Activated CD8-positive, alpha-beta memory T cell treated with anti-CD3 and anti-CD28 coated beads for 4 hours (primary cell): ENCODE results near the gene HDGFL3.
A peak's percentile ranks its signal among the peaks of the same experiment; 100 is the strongest.
"Not testable (repeated sequence)": the region's sequence is repeated elsewhere in the genome, so short reads cannot be mapped to it uniquely, and the experiment has no call there.

Experiments
- DNase-seq, 2 donors: peaks; one replicate each; pipeline ENCODE4 v3.0.0-alpha.2; 2020; ENCODE audit warnings: low read depth in 2 of 2

The HDGFL3 gene

GRCh38 chr15:83207660-83208366 is at the start of gene HDGFL3:
TSS of gene HDGFL3 (minus strand) at chr15:83207823. CDS start at chr15:83207414, 409 bp downstream.
- DNase-seq: peak in 1 of 2 donors; percentile 11

DNA sequence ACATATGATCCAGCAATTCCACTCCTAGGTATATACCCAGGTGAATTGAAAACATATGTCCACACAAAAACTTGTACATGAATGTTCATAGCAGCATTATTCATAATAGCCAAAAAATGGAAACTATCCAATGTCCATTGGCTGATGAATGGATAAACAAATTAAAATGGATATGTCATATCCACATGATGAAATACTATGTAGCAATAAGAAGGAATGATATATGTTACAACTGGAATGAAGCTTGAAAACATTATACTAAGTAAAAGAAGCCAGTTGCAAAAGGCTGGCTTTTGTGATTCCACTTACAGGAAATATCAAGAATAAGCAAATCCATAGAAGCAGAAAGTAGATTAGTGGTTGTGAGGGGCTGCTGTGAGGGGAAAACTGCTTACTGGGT is 43.2 kb upstream of the HDGFL3 start:
- no peak for DNase-seq

DNA sequence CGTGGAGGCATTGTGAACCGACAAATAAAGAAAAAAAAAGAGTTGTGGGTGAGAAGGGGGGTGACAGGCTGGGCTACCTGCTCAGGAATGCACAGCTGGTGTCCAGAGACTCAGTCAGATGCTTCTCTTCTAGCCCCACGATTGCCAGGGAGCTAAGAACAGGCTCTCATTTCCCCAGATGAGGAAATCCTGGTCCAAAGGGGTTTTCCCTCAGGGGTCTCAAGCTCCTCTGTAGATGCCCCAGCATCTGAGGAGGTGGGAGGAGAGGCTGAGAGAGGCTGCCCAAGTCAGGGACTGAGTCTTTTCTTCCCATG is 41.4 kb upstream of the HDGFL3 start:
- DNase-seq: no peak

DNA sequence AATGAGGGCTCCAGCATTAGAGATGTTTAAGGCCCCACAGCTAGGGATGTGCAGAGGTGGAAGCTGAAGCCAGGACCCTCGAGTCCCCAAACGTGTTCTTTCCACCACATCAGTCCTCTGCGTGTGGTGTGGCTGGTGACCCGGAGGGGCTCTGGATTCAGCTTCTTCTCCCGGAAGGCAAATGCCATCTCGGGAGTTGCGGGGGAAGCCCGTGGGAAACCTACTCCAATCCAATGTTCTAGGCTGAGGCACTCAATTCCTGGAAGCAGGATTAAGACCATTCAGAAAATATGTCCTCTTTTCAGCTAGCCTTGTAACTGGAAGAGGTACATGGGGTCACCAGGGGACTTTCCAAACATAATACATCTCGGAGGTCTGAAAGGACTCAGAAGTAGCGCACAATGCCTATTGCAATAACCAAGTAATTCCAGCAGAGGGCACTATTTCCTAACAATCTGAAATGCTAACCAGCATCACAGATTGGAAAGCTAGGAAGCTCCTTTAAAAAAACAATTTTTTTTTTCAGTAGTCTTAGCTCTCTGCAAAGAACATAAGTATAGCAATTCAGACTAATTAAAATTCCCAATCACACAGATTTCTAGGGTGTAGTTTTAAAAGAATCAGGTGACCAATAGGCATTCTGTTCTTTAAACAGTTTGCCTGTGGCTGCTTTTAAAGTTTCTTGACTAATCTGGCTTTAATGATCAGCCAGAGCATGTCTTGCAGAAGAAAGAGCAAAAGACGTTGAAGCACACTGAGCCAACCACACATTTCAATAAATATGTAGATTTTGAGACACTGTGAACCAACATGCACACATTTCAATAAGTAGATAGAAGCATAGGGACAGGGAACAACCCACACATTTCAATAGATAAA is 40.8 kb upstream of the HDGFL3 start:
- no peak for DNase-seq

GRCh38 chr15:83243634-83244033 is 36.0 kb upstream of the HDGFL3 start:
- DNase-seq: no peak

DNA sequence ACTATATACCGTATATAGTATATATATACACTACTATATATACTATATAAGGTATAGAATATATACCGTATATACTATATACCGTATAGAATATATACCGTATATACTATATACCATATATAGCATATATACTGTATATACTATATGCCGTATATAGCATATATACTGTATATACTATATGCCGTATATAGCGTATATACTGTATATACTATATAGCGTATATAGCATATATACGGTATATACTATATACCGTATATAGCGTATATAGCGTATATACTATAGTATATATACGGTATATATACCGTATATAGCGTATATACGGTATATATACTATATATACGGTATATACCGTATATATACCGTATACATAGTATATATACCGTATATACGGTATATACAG is 22.6 kb upstream of the HDGFL3 start:
- no peak for DNase-seq

- no peak for DNase-seq
These were observed 17.8 kb upstream of the HDGFL3 start for GRCh38 chr15:83225449-83225848.

DNA sequence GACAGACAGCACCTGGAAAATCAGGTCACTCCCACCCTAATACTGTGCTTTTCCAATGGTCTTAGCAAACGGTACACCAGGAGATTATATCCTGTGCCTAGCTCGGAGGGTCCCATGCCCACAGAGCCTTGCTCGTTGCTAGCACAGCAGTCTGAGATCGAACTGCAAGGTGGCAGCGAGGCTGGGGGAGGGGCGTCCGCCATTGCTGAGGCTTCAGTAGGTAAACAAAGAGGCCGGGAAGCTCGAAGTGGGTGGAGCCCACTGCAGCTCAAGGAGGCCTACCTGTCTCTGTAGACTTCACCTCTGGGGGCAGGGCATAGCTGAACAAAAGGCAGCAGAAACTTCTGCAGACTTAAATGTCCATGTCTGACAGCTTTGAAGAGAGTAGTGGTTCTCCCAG is 14.2 kb upstream of the HDGFL3 start:
- DNase-seq: not testable (repeated sequence)

GRCh38 chr15:83219026-83219425 is 11.4 kb upstream of the HDGFL3 start:
- DNase-seq: no peak

DNA sequence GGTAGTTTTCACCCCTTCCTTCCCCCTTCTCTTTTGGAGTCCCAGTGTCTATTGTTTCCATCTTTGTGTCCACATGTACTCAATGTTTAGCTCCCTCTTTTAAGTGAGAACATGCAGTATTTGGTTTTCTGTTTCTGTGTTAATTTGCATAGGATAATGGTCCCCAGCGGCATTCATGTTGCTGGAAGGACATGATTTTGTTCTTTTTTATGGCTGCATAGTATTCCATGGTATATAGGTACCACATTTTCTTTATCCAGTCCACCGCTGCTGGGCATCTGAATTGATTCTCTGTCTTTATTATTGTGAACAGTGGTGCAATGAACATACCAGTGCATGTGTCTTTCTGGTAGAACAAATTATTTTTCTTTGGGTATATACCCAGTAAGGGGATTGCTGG is 7.7 kb upstream of the HDGFL3 start:
- no peak for DNase-seq

GRCh38 chr15:83210619-83211018 is 3.0 kb upstream of the HDGFL3 start:
- no peak for DNase-seq

DNA sequence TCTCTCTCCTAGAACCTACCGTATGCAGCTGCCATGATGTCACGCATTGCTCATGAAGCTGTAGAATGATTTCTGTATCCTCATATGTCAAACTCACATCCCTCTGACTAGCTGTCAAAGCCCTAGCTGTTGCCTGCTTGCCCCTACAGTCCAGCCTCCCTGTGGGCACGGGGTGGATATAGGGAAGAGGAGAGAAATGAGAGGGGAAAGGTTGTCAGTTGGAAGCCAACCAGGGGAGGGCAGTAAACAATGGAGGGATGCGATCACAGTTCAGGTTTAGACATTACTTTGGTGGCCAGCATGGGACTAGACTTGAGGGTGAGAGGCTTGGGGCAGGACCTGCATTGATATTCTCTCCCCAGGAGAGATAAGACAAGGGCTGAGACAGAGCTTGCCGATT is 1.7 kb upstream of the HDGFL3 start:
- DNase-seq: no peak

DNA sequence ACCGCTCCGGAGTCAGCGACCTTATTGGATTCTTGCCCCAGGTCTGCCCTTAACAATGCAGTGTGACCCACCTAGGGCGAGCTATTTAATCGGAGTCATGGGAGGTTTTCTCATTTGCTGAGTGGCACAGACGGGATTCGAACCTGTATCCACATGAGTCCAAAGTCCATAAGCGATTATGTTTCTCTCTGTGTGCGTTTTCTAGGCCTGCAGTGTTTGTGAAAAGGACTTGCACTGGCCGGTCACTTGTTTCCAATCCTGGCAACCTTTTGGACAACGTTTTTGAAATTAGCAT is 691 bp upstream of the HDGFL3 start:
- no peak for DNase-seq

GRCh38 chr15:83207009-83207659 is 489 bp downstream of the HDGFL3 start:
- no peak for DNase-seq

GRCh38 chr15:83206526-83207008 is 1.1 kb downstream of the HDGFL3 start:
- DNase-seq: no peak

GRCh38 chr15:83205725-83206324 is 1.8 kb downstream of the HDGFL3 start:
- no peak for DNase-seq

DNA sequence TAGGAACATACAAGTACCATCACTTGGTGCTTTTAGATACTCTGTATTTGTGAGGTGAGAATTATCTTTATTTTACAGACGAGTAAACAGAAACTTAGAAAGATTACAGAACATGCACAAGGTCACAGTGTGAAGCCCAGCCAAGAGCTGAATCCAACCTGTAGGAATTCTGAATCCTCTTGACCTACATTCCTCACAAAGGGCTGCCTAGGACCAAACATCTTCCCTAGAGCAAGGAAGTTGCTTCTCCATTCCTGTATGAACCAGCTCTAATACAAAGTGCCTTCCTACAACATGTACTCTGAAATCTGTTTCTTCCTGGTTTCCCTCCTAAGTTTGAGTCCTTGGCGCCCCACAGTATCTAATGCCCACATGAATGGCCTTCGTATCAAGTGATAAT is 2.9 kb downstream of the HDGFL3 start:
- DNase-seq: no peak

DNA sequence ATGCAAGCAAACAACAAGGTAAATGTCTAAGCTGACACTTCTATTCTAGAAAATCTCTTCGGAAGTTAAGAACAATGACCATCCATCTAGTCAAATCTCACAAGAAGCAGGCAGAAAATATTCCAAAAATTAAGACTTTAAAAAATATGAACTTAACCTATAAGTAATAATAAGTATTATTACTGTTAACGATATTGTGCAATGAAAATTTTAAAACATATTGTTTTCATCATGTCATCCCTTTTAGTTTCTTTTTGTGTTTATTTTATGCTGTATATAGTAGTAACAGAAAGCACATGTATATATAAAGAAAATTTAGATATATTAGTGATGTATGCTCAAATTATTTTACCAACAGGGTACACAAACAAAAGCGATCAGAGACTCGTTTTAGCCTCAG is 4.1 kb downstream of the HDGFL3 start:
- DNase-seq: no peak

GRCh38 chr15:83200589-83200988 is 7.0 kb downstream of the HDGFL3 start:
- DNase-seq: no peak

DNA sequence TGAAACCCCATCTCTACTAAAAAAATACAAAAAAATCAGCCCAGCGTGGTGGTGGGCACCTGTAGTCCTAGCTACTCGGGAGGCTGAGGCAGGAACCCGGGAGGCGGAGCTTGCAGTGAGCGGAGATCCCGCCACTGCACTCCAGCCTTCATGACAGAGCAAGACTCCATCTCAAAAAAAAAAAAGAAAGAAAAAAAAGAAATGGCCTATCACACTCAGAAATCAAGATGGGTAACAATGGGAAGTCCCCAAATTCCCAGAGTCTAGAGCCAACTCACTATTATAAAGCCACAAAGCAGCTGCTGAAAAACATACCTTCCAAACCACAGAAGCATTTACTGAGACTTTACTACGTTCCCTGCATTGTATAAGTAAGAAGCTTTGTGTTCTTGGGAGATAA is 7.5 kb downstream of the HDGFL3 start:
- no peak for DNase-seq

- no peak for DNase-seq
These were observed 8.3 kb downstream of the HDGFL3 start for GRCh38 chr15:83199288-83199687.

GRCh38 chr15:83198476-83198875 is 9.1 kb downstream of the HDGFL3 start:
- no peak for DNase-seq
